ENCODE measurements around the gene OTUD4.
"Not testable (repeated sequence)": the region's sequence is repeated elsewhere in the genome, so short reads cannot be mapped to it uniquely, and the experiment has no call there.

Gene OTUD4

DNA sequence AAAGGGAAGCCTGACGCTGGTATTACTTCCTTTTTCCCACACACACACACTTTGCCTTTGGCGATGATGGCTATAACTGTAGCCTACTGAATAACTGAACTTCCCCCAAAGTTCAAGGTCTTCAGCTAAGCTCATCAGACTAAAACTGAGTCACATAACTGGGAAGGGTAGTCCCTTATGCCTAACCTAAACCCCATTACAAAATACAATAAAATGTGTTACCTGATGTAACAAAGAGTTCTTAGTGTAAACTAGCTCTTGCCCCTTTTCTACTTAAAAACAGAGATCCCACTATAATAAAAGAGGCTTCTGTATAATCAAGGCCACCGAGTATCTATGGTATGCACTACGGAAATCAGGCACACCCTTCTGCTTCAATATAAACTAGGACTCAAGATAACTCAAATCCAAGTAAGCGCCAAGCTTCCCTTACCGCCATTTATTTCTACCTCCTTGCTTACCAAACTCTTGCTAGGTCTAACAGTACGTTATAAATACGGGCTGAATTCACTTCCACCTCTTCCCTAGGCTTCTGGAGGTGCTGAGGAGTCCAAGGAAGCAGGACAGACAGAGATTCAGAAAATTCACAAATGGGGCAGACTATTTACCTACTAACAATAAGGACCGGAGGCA is 2.4 kb downstream of the OTUD4 start:
- DNase-seq: no peak

DNA sequence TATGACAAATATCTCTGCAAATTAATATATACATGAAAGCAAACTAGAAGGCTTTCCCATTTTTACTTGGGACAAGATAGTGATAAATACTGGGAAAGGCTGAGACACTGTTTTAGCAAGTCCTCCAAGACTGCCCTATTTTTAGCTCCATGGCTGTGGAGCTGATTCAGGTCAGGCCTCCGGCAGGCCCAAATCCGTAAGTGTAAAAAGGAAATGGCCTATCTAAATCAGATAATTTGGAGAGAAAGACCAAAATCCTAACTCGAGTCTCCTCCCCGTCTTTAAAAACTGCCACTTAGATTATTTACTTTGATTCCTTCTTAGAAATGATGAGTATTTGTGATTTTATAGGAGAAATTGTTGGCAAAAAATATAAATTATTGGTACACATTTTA is 2.9 kb downstream of the OTUD4 start:
- DNase-seq: no peak

DNA sequence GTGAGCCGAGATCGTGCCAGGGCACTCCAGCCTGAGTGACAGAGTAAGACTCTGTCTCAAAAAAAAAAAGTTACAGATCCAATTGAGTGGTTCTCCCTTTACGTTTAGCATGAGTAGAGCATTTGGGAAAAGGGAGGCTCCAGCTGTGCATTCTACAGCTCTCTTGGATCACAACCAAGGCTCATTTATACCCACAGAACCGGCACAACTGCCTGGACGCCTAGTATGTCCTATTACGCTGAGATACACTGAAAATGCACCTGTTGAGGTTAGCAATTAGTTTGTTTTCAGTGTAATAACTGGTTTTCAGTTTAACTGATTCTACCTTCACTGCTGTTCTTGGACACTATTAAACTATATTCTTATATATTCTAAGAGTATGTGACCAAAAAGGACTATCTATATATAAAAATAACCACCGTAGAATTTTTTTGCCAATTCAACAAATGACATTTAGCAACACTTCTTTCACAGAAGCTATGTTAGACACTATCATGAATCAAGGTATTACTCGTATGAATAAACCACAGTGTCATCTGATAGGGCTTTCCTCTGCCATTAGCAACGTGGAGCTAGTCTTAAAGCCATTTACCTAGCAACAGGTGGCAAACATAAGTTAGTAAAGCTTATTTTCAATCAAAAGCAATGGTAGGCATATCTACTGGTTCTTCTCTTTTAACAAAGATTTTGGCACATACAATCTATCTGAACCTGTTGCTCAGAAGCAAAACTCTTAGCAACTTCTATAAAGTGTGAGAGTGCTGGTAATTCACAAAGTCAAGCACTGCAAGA is 3.6 kb downstream of the OTUD4 start:
- DNase-seq: no peak

DNA sequence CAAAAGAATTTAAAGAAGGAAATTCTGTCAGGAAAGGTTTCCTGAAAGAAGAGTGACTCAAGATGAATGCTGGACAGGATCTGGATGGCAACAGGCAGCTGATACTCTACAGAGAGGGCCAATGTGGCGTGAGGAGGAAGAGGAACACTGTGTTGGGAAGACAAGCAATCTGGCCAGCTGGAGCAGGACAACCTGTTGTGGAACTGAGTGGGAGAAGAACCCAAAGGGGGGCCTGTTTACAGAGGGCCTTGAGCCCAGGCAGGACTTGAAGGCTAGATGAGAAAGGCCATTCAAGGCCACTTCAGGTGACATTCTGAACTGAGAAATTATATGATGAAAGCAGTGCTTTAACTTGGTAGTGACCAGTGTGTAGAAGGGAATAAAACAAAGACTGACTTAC is 8.5 kb downstream of the OTUD4 start:
- DNase-seq: no peak

DNA sequence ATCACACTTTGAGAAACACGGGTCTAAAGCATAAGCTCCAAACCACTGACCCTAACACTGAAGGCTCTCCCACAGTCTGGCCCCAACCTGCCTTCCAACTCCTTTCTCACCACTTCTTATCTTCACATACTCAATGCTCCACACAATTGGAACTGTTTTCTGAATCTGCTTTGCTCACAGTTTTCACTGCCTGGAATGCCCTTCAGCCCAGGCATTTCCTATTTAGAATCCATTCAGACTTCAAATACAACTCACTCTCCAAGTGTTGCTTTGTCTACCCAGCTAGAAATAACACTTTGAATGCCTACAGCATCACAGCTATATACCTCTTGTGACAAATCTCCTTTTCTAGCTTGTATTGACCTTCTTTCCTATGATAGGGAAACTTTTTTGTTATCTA is 10.2 kb downstream of the OTUD4 start:
- no peak for DNase-seq

DNA sequence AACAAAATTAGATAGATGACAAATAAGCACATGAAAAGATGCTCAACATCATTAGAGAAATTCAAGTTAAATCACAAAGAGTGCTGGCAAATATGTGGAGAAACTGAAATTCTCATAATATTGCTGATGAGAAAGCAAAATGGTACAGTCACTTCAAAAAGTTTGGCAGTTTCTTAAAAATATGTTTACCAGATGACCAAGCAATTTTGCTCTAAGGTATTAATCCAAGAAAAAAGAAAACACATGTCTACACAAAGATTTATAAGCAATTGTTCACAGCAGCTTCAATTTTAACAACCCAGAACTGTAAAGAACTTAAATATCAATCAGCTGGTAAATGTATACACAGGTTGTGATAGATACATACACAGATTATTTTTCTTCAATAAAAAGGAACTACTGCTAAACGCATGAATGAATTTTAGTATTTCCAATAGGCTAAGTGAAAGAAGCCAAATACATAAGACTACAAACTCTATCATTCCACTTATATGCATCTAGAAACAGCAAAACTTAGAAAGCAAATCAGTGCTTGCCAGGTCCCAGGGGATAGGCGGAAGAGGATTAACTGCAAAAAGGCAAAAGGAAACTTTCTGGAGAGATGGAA is 11.7 kb downstream of the OTUD4 start:
- no peak for DNase-seq

DNA sequence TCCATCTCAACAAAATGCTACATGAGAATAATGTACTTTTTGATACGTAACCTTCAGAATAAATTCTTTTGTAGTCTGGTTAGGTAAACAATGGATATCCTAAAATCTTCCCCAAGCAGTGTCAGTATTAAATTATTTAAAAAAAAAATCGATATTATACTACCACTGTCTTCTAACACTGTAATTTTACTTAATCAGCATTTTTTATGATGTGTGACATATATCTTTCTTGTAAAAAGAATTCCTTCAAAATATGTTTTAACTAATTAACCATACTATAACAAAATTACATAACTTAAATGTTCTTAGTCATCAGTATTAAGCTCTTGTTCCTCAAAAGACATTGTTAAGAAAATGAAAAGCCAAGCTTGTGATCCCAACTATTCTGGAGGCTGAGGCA is 12.5 kb downstream of the OTUD4 start:
- no peak for DNase-seq

DNA sequence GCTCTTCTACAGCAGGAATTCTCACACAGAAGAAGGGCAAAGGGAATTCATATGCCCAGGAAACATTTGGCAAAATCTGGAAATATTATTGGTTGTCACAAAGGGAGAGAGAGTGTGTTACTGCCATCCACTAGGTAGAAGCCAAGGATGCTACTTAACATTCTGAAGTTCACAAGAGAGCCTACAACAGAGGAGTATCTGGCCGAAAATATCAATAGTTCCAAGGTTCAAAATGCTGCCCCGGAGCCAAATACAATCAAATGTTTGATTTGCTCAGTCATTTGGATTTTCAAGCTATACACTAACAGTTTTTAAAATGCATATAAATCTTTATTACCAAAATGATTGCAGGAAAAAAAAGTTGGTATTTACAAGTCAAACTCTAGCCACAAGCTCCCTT is 18.8 kb downstream of the OTUD4 start:
- no peak for DNase-seq

DNA sequence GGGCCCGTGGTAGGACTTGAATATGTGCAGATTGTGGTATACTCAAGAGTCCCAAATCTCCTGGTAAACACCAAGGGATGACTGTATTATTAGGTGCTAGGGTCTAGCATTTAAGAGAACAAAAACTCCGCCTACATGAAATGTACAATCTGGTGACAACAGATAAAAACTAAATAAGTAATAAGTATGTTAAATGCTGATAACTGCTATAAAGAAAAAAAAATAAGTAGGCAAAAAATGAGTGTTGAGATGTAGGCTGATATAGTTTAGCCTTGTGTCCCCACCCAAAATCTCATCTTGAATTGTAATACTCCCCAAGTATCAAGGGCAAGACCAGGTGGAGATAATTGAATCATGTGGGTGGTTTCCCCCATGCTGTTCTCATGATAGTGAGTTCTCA is 23.4 kb downstream of the OTUD4 start:
- DNase-seq: no peak

DNA sequence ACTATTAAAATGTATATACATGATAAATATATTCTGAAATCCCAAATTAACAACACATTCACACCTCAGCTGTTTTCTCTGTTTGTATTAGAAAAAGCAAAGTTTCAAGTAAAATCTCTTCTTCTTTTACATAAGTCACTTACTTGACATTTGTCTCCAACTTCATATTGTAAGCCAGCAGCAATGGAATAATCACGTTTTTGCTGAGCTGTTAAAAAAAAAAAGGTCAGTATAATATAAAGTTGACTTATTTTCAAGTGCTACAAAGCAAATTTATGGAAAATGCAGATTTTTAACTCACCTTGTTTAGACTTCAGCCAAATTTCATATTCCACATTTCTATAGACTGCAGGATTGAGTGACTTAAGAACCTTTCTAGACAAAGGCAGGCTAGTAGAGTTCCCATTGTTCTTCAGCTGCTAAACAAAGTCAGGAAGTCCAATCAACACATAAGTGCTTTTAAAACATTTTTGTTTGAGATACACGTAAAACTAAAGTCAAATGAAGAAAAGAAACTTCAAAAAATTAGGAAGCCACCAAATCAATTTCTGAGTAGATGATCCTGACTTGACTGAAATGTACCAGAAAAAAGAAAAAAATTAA is 25.0 kb downstream of the OTUD4 start:
- no peak for DNase-seq

DNA sequence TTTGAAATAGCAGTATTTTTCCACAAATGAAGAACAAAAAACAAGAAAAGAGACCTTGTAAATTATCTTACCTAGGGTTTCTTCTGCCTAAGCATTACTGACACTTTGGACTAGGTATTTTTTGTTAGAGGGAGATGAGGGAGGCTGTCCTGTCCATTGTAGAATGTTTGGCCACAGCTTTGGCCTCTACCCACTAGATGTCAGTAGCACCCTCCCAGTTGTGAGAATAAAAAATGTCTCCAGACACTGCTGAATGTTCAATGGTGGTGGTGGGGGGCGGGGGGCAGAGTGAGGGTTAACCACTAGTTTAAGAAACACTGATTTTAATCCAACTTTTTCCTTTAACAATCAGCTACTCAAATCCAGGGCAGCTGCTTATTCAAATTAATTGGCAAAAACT is 25.8 kb downstream of the OTUD4 start:
- peak; percentile 14 for DNase-seq

DNA sequence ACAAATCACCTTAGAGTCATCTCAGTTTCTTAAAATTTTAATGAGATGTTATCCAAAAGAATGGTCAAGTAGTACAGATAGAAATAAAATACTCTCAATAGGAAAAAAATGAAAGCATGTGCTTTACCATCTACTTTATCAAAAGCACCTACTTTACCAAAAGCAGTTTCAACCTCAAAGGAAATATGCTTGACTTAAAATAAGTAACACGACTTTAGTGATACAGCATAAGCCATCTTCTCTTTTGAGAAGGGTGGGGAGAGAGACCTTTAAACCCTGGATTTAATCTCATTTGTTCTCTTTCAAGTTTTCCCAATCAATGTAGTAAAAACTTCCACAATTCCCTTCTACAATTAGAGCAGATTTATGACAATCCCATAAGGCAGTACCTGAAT is 26.5 kb downstream of the OTUD4 start:
- no peak for DNase-seq

DNA sequence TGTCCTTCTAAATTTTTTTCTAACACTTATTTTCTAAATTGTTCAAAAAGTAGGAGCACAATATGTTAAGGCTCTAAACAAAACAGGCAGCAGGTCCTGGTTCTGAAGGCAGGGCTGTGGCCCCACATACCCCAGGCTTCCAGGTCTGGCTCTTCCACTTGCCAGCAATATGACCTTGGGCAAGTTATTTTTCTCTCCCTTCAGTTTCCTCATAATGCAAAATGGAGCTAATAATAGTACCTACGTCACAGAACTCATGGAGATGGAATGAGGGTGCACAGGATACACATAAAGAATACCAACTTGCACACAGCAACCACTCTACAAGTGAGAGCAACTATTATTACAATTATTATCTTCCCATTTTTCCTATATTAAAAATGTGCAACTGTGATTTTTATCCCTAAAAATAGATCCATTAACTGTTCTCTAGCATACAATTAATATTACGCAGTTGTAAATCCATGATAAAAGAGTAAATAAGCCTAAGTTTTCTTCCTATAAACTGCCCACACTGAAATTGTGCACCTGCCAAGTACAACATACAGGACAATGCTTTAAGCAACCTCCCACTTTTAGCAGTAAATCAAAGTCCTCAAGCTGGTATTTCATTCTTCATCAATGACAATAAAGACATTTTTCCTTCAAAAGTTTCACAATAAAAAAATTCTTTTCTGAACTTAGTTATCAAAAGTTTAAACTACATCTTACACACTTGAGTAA is 27.0 kb downstream of the OTUD4 start:
- DNase-seq: no peak

DNA sequence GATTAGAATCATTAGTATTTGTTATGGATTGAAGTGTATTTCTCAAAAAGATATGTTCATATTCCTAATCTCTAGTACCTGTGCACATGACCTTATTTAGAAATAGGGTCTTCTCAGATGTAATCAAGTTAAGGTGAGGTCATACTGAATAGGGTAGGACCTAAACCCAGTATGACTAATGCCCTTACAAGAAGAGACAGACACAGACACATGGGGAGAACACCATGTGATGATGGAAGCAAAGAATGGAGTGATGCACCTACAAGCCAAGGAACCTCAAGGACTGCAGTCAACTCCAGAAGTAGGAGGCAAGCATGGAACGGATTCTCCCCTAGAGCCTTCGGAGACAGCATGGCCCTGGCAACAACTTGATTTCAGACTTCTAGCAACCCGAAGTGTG is 31.4 kb downstream of the OTUD4 start:
- no peak for DNase-seq

DNA sequence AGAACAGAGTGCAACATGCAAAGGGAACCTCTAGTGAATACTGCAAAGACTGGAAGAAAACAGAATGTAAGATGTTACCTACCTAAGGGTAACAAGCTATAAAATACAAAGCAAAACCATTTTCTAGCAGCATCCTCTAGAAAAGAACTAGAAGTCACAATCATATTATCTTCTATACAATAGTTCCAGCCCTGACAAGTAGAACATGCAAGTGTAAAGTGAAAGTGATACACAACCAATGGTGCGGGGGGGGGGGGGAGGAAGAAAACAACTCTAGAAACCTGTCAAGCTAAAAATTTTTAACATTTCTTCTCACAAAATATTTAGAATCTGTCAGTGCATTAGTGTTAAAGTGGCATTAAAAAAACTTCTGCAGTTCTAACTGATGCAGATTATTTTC is 44.2 kb downstream of the OTUD4 start:
- DNase-seq: not testable (repeated sequence)

DNA sequence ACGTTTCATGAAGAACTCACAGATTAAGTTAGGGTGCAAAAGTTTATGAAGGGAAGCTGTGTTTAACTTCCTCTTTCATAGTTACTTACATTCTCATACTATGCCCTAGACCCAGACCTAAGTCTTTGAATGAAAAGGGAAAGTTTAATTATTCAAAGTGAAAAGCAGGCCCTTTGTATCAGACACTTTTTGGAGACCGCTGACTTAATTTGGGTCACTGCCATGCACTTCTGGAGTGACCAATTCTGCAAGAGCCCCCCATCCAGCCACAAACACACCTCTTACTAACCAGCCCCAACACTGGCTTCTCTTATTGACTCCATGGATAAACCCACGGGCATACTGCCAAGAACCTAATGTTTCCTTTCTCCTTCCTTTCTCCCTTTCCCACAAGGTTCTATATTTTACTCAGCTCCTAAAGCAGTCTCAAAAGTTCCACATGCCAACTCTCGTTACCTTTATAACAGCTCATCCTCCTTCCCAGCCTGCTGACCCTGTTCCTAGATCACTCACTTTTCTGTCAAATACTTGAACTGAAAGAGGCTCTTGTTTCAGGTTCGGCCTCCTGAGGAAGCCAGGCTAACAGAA is 47.8 kb downstream of the OTUD4 start:
- no peak for DNase-seq

DNA sequence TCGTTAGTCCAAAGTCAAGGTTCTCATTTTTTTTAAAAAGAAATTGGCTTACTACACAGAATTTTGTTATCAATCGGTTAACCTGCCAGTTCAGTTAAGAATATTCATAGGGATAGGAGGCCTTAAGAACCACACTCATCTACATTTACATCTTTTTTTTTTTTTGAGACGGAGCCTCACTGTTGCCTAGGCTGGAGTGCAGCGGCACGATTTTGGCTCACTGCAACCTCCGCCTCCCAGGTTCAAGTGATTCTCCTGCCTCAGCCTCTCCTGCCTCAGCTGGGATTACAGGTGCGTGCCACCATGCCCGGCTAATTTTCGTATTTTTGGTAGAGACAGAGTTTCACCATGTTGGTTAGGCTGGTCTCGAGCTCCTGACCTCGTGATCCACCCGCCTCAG is 48.5 kb downstream of the OTUD4 start:
- DNase-seq: no peak

DNA sequence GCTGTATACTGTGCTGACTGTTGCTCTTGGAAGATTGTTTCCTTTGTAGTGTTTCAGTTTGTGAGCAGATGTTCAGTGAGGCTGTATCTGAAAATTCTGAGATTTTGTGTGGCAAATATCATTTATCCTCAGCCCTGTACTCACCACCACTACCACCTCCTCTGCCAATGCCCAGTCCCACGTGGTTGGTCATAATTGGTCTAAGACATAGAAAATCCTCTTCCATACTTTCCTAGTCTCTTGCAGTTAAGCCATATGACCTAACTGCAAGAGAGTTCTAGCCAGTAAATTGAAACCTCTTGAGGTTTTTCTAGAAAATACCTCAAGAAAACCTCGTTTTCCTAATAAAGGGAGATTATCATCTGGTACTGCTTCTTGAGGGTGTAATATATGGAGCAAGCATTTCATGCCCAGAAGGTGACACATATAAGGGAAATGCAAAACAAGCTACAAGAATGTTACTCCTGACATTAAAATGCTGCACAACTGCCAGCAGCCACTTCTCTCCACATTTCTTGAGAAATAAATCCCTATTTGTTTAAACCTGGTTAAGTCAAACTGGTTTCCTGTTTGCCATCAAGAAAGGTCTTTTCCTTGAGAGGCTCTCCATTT is 49.5 kb downstream of the OTUD4 start:
- DNase-seq: no peak

DNA sequence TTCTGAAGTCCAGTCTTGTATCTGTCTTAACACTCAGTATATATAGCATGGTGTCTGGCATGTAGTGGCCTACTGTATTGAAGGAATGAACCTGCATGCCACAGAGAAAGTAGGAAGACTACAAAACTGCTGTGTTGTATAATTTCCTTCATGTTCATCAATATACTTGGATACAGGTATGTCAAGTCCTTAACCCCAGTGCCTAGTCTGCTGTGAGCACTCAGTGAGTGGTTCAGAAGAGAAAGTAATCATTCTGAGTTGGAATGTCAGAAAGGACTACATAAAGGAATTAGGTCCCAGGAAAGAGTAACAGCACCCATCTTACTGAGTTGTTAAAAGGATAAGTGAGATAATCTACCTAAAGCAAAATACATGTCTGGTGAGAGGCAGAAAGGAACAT is 50.3 kb downstream of the OTUD4 start:
- no peak for DNase-seq

DNA sequence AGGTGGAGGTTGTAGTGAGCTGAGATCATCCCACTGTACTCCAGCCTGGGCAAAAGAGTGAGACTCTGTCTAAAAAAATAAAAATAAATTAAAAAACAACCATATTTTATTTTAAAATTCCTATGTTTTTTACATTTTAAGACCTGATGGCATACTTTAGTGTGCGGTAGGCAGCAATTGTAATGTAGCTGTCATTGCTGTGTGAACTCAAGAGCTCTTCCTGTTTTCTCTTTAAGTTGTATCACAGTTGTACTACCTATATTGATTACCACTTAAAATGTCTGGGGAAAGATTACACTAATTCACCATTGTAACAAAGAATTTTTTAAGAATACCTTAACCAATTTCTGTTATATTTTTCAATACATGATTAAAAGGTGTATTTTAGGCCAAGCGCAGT is 55.0 kb downstream of the OTUD4 start:
- no peak for DNase-seq

DNA sequence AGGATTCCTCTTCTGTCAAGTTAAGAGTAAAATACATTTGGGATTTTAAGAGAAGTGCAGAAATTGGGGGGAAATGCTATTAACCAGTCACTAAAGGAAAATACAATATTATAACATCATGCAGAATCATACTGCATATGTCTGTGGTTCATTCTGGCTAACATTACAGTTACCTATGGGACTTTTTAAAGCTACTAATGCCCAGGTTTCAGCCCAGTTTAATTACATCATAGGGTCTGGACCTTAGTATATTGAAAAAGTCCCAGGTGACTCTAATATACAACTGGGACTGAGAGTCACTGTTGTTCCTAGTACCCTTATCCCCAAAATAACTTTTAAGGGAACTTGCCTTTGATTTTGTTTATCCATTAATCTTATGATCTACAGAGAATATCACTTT is 72.3 kb downstream of the OTUD4 start:
- DNase-seq: no peak

DNA sequence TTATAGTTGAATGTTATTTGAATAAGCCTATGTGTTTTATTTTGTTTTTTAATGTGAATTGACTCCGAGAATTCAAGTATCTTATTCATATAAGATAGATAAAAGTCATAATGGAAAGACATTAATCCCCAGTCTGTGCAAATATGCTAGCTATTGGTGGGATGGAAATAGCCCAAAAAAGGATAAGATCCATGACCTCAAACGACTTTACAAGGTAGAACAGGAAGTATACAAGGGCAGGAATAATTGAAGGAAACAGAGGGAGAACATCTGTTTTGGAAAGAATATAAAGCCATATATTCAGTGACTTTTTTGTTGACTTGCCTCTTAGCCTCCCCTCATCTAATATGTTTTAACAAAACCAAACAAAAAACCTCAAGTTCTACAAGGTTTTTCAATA is 73.3 kb downstream of the OTUD4 start:
- no peak for DNase-seq

DNA sequence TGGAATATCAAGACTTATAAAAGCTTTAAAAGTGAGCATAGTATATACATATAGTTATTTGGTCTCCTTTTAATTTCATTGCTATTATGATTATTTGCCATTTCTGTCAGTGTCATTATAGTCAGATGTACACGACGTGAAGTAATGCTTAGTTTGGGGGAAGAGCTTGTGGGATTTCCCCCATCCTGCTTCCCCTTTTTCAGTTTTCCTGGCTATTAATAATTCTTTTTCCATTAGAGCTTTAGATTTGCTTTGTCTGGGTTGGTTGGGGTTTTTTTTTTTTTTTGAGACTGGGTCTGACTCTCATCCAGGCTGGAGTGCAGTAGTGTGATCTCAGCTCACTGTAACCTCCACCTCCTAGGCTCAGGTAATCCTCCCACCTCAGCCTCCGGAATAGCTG is 76.9 kb downstream of the OTUD4 start:
- no peak for DNase-seq
